ENCODE data around the gene SOCS4. TPM values are rescaled to one million over a fixed set of nuclear protein-coding genes. Genes with fewer than 3 reads are reported as not detected.

Gene SOCS4
- total and polyA plus RNA-seq, 7 donors = 4.1 to 23.7 (median 11.7) TPM

- ATAC-seq (no peak), DNase-seq (no peak)
- TF ChIP-seq CTCF (IDR thresholded peaks at IDR 0.05) = no peak
- Histone ChIP-seq H3K36me3 (ENCODE audit: insufficient read depth in 1 of 2, low read depth in 1 of 2) (peaks cover 2 to 37% of the 10 kb centered on the region in 2 donors), H3K27me3 (ENCODE audit: insufficient read depth in 3 of 3, low read length in 2 of 3) (no peaks in the 10 kb centered on the region), H3K4me3 (no peak overlapping the region), H3K27ac (no peak overlapping the region), H3K9me3 (no peaks in the 10 kb centered on the region), H3K4me1 (no peaks in the 10 kb centered on the region)
- intact Hi-C loops (cut with DNase I) = no loop called here
These were observed 11.7 kb downstream of the SOCS4 start for GRCh38 chr14:55038708-55039107.

GRCh38 chr14:55043528-55043927, 16.5 kb downstream of the SOCS4 start:
- TF ChIP-seq CTCF (IDR thresholded peaks at IDR 0.05) = no peak
- no peaks in the 10 kb centered on the region for H3K4me1 ChIP-seq
- 91 to 95% (median 92%) methylated on average over 5 of the region's 5 CpGs for WGBS, 3 donors

GRCh38 chr14:55045087-55045486, 18.1 kb downstream of the SOCS4 start:
- no peak for TF ChIP-seq CTCF (IDR thresholded peaks at IDR 0.05)
- Histone ChIP-seq H3K27ac (no peak overlapping the region), H3K36me3 (ENCODE audit: insufficient read depth in 1 of 2, low read depth in 1 of 2) (peaks cover 6 to 18% of the 10 kb centered on the region in 2 donors), H3K9me3 (no peaks in the 10 kb centered on the region), H3K27me3 (ENCODE audit: insufficient read depth in 3 of 3, low read length in 2 of 3) (no peaks in the 10 kb centered on the region), H3K4me1 (no peaks in the 10 kb centered on the region), H3K4me3 (no peak overlapping the region)
- ATAC-seq (no peak), DNase-seq (no peak)
- intact Hi-C loops (cut with DNase I) = no loop called here

More at GRCh38 chr14:55043528-55043927, 16.5 kb downstream of the SOCS4 start:
- no peak for DNase-seq
- ATAC-seq = no peak
- Histone ChIP-seq H3K27me3 (ENCODE audit: insufficient read depth in 3 of 3, low read length in 2 of 3) (no peaks in the 10 kb centered on the region), H3K27ac (no peak overlapping the region), H3K9me3 (no peaks in the 10 kb centered on the region), H3K4me3 (no peak overlapping the region), H3K36me3 (ENCODE audit: insufficient read depth in 1 of 2, low read depth in 1 of 2) (peaks cover 6 to 22% of the 10 kb centered on the region in 2 donors)
- intact Hi-C loops (cut with DNase I) = no loop called here

GRCh38 chr14:55047301-55048053, 20.4 kb downstream of the SOCS4 start:
- no peaks in the 10 kb centered on the region for H3K27me3 ChIP-seq (ENCODE audit: insufficient read depth in 3 of 3, low read length in 2 of 3)
- 92 to 97% (median 94%) methylated on average over 5 of the region's 5 CpGs for WGBS, 3 donors
- H3K27ac ChIP-seq = no peak overlapping the region
- H3K4me3 ChIP-seq = no peak overlapping the region
- H3K9me3 ChIP-seq = no peaks in the 10 kb centered on the region
- TF ChIP-seq CTCF (IDR thresholded peaks at IDR 0.05) = no peak
- peaks cover 6 to 18% of the 10 kb centered on the region in 2 donors for H3K36me3 ChIP-seq (ENCODE audit: insufficient read depth in 1 of 2, low read depth in 1 of 2)
- intact Hi-C loops (cut with DNase I) = no loop called here
- peaks cover 4% of the 10 kb centered on the region for H3K4me1 ChIP-seq
- ATAC-seq (no peak), DNase-seq (no peak)

All from psoas muscle (tissue), 8 donors.